ENCODE measurements around the gene SHC1. TPM values are rescaled to one million over a fixed set of nuclear protein-coding genes. Genes with fewer than 3 reads are reported as not detected.
A peak's percentile ranks its signal among the peaks of the same experiment; 100 is the strongest.

The SHC1 gene
- total RNA-seq, 2 donors from 2014 or later = 60.9 to 62.0 TPM

DNA sequence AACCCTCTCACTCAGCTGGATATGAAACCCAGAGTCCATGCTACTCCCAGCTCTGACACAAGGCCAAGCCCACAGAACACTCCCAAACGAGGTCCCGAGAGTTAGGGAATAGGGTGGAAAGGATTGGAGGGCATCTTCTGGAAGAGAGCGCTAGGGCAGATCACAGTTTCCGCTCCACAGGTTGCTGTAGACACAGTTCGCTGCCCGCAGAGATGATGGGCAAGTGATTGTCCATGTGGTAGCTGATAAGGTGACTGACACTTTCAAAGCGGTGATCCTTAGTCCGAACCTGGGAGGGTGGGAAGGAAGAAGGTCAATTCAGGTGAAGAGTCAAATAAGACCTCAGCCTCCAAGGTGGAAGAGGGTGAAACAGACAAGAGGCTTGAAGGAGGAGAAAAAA, 6.9 kb downstream of the SHC1 start:
- Mint-ChIP-seq H3K36me3 (ENCODE audit: low read depth) (peaks cover 95% of the 10 kb centered on the region), H3K4me1 (peaks cover 6% of the 10 kb centered on the region)

DNA sequence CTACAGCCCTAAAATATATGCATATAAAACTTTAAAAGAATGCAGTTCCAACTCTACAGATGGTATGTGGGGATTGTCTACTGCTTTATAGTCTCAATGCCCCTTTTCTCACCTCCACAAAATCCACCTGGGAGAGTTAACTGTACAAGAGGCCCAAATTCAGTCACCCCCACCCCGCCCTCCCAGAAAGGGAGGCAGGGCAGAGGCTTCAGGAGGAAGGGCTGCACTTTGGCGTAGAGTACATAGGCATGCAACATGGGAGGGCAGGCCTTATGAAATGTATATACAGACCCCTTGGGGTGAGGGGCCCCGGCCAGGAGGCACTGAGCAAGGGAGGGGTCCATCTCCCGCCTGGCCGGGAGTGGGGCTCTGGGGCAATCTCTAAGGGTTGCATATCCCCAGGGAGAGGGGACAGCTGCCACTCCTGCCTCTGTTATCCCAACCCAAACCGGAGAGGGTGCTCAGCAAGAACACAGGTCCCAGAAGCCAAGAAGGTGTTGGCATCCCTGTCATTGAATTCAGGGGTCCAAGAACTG, 7.7 kb downstream of the SHC1 start:
- Mint-ChIP-seq H3K4me1 (peaks cover 6% of the 10 kb centered on the region), H3K36me3 (ENCODE audit: low read depth) (peaks cover 95% of the 10 kb centered on the region), H3K9me3 (no peaks in the 10 kb centered on the region), H3K27ac (peak overlapping the region; percentile 87), H3K27me3 (no peaks in the 10 kb centered on the region), H3K4me3 (peak overlapping the region; percentile 95)
- ATAC-seq (replicated peaks) = no peak

More for the DNA sequence above, 6.9 kb downstream of the SHC1 start:
- H3K27ac Mint-ChIP-seq = peak overlapping the region; percentile 87
- no peaks in the 10 kb centered on the region for H3K27me3 Mint-ChIP-seq
- peak overlapping the region; percentile 95 for H3K4me3 Mint-ChIP-seq
- ATAC-seq (replicated peaks) = no peak
- H3K9me3 Mint-ChIP-seq = no peaks in the 10 kb centered on the region

DNA sequence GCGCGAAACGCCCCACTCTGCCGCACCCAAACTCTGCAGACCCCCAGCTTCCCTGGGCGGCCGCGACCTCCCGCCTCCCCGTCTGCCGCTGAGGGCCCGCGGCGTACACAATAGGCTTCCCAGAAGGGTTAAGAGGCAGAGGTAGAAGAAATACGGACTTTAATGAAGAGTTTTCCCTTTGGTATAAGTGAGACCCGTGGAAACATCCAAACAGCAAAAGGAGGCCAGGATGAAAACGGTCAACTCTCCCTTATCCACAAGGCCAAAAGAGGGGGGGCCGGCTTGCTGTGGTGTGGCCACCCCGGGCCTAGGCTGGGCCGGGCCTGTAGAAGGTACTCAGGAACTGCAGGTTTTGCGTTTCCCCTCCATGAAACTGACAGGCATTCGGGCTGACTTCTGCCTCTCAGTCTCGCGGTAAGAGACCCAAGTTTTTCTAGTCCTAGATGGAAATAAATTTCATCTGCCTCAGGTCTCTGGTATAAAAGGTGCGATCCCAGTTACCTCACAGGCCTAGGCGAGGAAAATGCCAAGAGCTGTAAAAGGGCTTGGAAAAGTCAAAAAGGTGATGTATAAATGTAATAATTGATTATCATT, 8.3 kb downstream of the SHC1 start:
- Mint-ChIP-seq H3K9me3 (no peaks in the 10 kb centered on the region), H3K4me1 (peaks cover 7% of the 10 kb centered on the region)

DNA sequence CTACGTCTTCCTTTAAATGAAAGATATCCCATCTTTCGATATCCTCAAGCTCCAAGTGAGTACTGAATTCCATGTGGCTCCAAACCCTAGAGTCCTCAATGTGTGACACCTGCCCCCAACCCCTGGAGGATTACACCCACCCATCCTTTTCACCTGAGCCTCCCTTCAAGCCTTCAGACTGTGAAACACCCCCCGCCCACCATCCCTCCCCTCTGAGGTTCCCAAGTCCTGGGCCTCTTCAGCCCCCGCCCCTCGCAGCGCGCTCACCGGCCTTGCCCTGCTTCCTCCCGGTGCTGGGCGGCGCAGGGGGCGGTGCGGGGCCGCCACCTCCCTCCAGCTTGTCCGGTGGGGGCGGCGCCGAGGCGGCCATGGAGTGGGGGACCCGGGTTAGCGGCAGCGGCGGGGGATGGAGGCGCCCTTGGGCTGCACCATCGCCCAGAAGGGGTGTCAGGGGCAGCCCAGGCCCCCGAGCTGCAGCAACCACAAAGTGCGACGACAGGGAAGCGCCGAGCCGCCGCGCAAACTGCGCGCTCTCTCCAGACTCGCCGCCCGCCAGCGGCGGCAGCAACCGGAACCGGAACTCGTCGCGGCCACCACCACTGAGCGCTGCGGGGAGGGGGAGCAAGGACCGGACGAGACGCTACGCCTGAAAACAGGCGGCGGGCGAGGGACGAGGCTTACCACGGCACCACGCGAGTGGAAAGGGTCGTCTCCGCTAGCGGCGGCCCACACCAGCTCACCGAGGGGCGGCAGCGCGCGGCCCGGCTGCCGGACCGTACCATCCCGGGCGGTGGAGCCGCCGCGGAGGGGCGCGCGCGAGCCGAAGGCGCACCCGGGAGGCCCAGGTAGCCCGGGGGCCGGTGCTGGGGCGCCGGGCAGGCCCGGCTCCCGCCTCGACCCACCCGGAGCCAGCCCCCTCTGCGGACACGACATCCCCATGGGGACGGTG, 9.1 kb downstream of the SHC1 start, which contains the start of gene PYGO2:
Gene PYGO2 (minus strand): TSS at position 576 of the 949 bp plus-strand sequence. CDS start 206 bp downstream, at position 370.
- no peaks in the 10 kb centered on the region for H3K9me3 Mint-ChIP-seq
- H3K4me1 Mint-ChIP-seq = peaks cover 10% of the 10 kb centered on the region
- peak within 1 kb of the TSS; percentile 88 for H3K27ac Mint-ChIP-seq
- peaks cover 93% of the 10 kb centered on the region for H3K36me3 Mint-ChIP-seq (ENCODE audit: low read depth)
- peak; percentile 90 for ATAC-seq (replicated peaks)
- H3K27me3 Mint-ChIP-seq = no peaks in the 10 kb centered on the region
- peak within 1 kb of the TSS; percentile 95 for H3K4me3 Mint-ChIP-seq

More for the DNA sequence above, 8.3 kb downstream of the SHC1 start:
- Mint-ChIP-seq H3K36me3 (ENCODE audit: low read depth) (peaks cover 95% of the 10 kb centered on the region), H3K27me3 (no peaks in the 10 kb centered on the region), H3K27ac (peak overlapping the region; percentile 87), H3K4me3 (peak overlapping the region; percentile 95)
- peak; percentile 6 for ATAC-seq (replicated peaks)

DNA sequence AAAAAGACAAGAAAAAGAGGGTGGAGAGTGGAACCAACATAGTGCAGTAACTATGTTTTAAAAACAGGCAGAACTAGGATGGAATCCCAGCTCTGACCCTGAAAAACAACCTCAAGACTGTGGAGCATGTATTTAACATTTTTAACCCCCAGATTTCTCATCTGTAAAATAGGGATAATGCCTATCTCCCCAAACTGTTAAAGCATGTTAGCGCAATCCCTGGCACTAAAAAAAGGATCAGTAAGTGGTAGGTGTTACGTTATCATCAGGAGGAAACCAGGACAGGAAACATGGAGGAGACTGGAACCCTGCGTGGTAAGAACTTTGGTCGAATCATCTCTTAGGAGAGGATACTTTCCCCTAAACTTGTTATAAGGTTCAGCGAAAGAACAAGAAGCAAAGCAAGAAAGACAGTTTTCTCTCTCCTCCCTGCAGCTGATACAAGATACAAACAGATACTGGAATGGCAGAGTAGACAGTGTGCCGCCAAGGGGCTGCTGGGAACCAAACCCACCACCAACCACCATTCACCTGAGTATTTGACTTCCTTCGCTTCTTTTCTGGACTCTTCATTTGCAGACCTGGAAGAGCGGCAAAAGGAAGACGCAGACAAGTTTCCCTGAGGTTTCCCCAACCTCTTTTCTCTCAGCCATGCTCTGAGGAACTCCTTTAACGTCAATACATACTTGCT, 10.0 kb downstream of the SHC1 start:
- Mint-ChIP-seq H3K9me3 (no peaks in the 10 kb centered on the region), H3K36me3 (ENCODE audit: low read depth) (peaks cover 93% of the 10 kb centered on the region), H3K27me3 (no peaks in the 10 kb centered on the region), H3K4me3 (peak overlapping the region; percentile 95), H3K4me1 (peaks cover 18% of the 10 kb centered on the region), H3K27ac (peak overlapping the region; percentile 88)
- ATAC-seq (replicated peaks) = no peak

DNA sequence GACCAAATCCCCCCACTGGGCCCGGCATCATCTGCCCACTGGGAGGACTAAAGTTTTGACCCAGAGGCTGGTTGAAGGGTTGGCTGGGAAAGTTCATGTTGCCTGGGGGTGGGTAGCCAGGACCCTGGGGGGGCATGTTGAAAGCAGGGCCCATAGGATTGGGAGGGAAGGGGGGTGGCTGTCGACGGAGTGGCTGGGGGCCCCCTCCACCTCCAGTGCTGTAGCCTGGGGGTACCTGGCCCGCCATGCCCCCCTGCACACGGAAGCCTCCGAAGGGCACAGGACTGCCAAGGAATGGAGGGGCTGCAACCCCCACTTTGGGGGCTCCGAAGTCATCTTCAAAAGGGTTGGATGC, 11.1 kb downstream of the SHC1 start:
- Mint-ChIP-seq H3K4me1 (peaks cover 21% of the 10 kb centered on the region), H3K36me3 (ENCODE audit: low read depth) (peaks cover 92% of the 10 kb centered on the region), H3K9me3 (no peaks in the 10 kb centered on the region), H3K4me3 (peak overlapping the region; percentile 95), H3K27me3 (no peaks in the 10 kb centered on the region), H3K27ac (peak overlapping the region; percentile 88)
- ATAC-seq (replicated peaks) = no peak

DNA sequence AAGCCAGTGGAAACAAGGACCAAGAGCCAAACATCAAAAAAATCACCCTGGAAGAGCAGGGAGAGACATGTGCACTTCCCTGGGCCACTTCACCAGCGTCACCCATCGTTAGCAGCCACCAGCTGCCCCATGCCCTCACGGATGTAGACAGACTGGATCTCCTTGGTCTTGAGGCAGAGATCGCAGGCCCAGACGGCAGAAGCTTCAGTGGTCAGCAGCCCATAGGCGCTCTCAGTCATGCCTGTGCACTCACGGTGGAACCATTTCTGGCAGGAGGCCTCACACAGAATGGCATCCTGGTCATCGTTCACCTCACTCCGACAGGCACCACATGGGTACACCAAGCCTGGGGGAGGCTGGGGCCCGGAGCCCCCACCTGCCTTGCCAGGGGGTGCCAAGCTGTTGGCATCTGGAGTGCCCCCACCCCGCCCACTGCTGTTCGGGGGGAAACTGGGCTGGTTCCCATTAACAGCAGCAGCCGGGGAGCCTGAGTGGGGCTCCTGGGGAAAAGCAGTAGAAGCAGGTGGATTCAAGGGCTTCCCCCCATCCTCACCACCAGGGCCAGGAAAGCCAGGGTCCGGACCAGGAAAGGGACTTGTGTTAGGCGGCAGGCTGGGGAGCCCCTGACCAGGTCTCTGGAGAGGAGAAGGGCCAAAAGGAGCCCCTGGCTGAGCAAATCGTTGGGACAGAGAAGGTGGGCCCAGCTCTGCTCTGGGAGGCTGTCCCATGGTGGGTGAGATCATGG, 11.7 kb downstream of the SHC1 start:
- Mint-ChIP-seq H3K36me3 (ENCODE audit: low read depth) (peaks cover 87% of the 10 kb centered on the region), H3K27ac (peak overlapping the region; percentile 70), H3K4me1 (peaks cover 24% of the 10 kb centered on the region), H3K27me3 (no peaks in the 10 kb centered on the region), H3K4me3 (peak overlapping the region; percentile 95), H3K9me3 (no peaks in the 10 kb centered on the region)
- no peak for ATAC-seq (replicated peaks)

DNA sequence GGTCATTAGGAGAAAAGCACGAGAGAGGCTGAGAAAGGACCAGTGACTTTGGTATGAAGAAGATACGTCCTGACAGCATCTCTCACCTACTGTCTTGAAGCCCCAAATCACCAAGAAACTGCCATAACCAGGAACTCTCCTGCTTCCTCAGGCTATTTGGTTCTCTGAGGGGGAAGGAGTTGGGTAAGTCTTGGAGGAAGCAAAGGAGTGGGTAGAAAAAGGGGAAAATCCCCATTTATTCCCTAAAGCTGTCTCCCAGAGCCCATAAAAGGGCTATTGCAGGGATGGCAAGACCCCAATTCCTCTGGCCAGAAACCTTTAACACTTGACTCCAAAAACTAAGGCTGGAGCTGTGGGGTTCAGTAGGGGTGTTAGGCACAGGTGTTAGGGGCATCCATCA, 12.5 kb downstream of the SHC1 start:
- H3K27me3 Mint-ChIP-seq = no peaks in the 10 kb centered on the region
- H3K36me3 Mint-ChIP-seq (ENCODE audit: low read depth) = peaks cover 84% of the 10 kb centered on the region
- H3K27ac Mint-ChIP-seq = peak overlapping the region; percentile 70
- peaks cover 28% of the 10 kb centered on the region for H3K4me1 Mint-ChIP-seq
- peak overlapping the region; percentile 19 for H3K4me3 Mint-ChIP-seq
- no peak for ATAC-seq (replicated peaks)
- H3K9me3 Mint-ChIP-seq = no peaks in the 10 kb centered on the region

DNA sequence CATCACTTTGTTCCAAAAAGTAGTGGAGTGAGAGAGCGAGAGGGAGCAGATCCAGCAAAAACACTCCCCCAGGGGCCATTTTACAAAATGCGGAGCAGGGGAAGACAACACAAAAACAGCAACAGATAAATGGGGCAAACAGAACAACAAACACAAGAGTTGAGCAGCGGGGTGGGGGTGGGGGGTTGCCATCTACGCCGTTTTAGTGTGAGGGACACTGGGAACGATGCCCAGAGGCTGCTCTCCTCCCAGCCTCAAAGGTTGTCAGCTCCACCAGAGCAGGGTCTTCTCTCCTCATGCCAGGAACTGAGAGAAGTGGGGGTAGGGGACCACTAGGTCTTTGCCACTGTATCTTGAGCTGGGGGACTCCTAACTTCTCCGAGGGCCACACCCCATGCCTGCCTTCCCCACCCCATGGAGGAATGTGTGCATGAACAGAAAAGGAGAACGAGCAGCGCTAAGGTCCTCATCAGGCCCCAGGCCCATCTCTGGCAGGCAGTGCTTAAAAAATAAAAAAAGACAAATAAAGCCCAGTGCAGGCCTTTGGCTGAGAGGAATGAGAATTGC, 13.4 kb downstream of the SHC1 start:
- H3K36me3 Mint-ChIP-seq (ENCODE audit: low read depth) = peaks cover 84% of the 10 kb centered on the region
- H3K27ac Mint-ChIP-seq = peak overlapping the region; percentile 100
- peak overlapping the region; percentile 99 for H3K4me3 Mint-ChIP-seq

DNA sequence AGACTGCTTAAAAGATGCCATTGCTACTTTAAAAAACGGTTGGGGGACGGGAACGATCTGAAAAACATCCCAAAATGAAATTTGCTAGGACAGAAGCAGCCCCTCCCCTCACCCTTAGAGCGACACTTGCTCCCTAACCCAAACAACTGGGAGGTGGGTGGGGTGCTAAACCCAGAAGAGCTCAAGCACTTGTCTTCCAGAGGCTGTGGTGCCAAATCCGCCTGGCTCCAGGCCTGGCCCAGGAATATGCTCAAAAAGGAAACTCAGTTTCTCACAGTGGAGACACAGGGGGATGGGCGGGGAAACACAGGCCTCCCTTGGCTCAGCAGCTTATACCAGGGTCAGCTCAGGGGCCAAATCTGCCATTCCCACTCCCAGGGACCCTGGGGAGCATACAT, 14.0 kb downstream of the SHC1 start:
- H3K9me3 Mint-ChIP-seq = no peaks in the 10 kb centered on the region
- peak overlapping the region; percentile 99 for H3K4me3 Mint-ChIP-seq
- H3K36me3 Mint-ChIP-seq (ENCODE audit: low read depth) = peaks cover 87% of the 10 kb centered on the region
- ATAC-seq (replicated peaks) = no peak
- no peaks in the 10 kb centered on the region for H3K27me3 Mint-ChIP-seq
- peak overlapping the region; percentile 100 for H3K27ac Mint-ChIP-seq
- H3K4me1 Mint-ChIP-seq = peaks cover 41% of the 10 kb centered on the region

More for the DNA sequence above, 13.4 kb downstream of the SHC1 start:
- H3K4me1 Mint-ChIP-seq = peaks cover 37% of the 10 kb centered on the region
- no peak for ATAC-seq (replicated peaks)
- H3K27me3 Mint-ChIP-seq = no peaks in the 10 kb centered on the region
- no peaks in the 10 kb centered on the region for H3K9me3 Mint-ChIP-seq

DNA sequence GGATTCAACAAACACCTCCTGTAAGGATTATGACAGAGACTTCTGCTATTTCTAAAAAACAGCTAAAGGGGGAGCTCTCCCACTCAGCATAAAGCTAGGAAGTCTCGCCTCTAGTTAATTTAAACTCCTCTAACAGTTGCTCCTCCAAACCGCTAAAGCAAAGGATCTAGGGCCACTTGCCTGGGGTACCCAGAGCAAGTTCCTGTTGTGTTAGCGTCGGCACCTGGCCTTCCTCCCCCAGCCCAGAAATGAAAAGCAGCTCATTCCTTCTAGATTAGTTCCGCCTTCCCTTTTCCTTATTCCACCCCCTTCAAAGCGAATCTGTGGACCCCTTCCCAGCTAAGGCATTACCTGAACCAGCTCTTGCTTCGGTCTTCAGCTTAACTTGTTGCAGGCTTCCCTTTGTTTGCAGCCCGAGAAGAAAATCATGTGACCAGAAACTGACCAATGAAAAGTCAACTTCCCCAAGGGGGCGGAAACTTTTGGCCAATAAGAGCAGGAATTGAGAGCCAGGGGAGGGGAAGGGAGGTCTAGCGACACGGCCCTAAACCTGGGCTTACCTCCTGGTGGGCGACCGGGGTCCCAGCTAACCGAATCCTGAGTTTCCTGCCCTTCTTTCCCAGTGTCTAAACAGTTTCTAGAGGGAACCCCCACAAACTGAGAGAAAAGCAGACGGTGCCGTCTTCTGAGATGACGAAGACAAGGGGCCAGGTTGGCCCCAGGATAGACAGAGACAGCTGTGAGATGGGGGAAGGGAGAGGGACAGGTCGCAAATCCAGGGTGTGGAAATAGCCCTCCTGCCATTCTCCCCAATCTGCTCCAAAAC, 14.6 kb downstream of the SHC1 start, which contains the start of gene PBXIP1:
Gene PBXIP1 (minus strand): TSS at position 382 of the 826 bp plus-strand sequence. CDS start 2,378 bp downstream, outside the sequence.
- Mint-ChIP-seq H3K27me3 (no peaks in the 10 kb centered on the region), H3K36me3 (ENCODE audit: low read depth) (peaks cover 88% of the 10 kb centered on the region), H3K4me1 (peaks cover 42% of the 10 kb centered on the region), H3K4me3 (peak within 1 kb of the TSS; percentile 99), H3K9me3 (no peaks in the 10 kb centered on the region), H3K27ac (peak within 1 kb of the TSS; percentile 100)
- ATAC-seq (replicated peaks) = peak; percentile 55

DNA sequence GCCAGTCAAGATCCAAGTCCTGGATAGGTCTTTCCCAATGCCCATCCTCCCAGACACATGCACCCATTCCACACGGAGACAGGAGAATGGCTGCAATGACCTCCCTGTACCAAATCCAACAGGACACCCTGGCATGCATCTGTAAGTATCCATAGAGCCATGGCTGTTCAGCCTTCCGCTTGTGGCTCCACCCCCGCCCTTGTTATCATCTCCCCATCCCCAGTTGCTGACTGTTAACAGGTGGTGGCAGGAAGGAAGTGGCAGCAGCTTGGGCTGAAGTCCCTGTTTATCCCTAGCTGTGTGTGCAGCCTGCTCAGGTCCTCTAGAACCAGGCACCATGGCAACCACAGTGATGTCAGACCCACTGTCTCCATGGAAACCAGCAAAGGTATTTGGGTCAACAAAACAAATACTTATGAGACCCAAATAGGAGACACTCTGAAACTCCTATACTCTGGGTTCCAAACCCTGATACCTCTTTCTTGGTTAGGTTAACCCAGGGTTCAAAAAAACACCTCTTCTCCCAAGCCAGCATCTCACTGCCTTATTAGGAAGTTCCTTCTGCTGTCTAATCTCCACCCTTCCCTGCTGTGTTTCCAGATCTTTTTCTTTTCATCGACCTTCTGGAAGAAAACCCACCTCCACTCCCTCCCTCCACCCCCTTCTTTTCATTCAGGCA, 15.4 kb downstream of the SHC1 start:
- no peaks in the 10 kb centered on the region for H3K27me3 Mint-ChIP-seq
- H3K27ac Mint-ChIP-seq = peak overlapping the region; percentile 100
- no peaks in the 10 kb centered on the region for H3K9me3 Mint-ChIP-seq
- H3K4me1 Mint-ChIP-seq = peaks cover 49% of the 10 kb centered on the region
- ATAC-seq (replicated peaks) = peak; percentile 87
- H3K4me3 Mint-ChIP-seq = peak overlapping the region; percentile 99
- peaks cover 88% of the 10 kb centered on the region for H3K36me3 Mint-ChIP-seq (ENCODE audit: low read depth)
